HepG2 (cell line): ENCODE measurements around the gene CASP5. TPM values are rescaled to one million over a fixed set of nuclear protein-coding genes. Genes with fewer than 3 reads are reported as not detected.

ENCODE experiments used
- ARNT ChIP-seq: fragments of 450-650 bp; IDR thresholded peaks from 2 replicates; pipeline ENCODE4 v1.6.1; 2017
- ARNT2 ChIP-seq: sonication (generic); formaldehyde crosslinking; IDR thresholded peaks from 2 replicates; pipeline ENCODE4 v1.8.0; 2022; ENCODE audit warnings: mild to moderate bottlenecking, low read depth, missing genetic modification reagents, moderate library complexity
- DNMT1 ChIP-seq: sonication (generic); formaldehyde crosslinking; IDR thresholded peaks from 2 replicates; pipeline ENCODE4 v1.5.1; 2020; ENCODE audit warnings: mild to moderate bottlenecking, missing genetic modification reagents
- EP300 ChIP-seq, 3 experiments: sonication (generic) in 1 of 3; formaldehyde crosslinking in 1 of 3; IDR thresholded peaks; 2 replicates each; pipeline versions ENCODE4 v1.5.1 to v1.6.1; 2011 to 2020; ENCODE audit warnings: low read depth in 2 of 3, low read length in 2 of 3, borderline replicate concordance in 1 of 3, improper control_type of control experiment in 1 of 3, mild to moderate bottlenecking in 1 of 3, missing genetic modification reagents in 1 of 3, moderate library complexity in 1 of 3
- HMGA1 ChIP-seq: sonication (generic); formaldehyde crosslinking; conservative IDR thresholded peaks from 2 replicates; pipeline ENCODE4 v1.4.0; 2020; ENCODE audit warnings: missing genetic modification reagents
- HNF4G ChIP-seq, 2 experiments: sonication (generic) in 1 of 2; formaldehyde crosslinking in 1 of 2; IDR thresholded peaks; 2 replicates each; pipeline versions ENCODE4 v1.4.0 to v1.6.1; 2011 to 2020; ENCODE audit warnings: borderline replicate concordance in 2 of 2, low read depth in 2 of 2, mild to moderate bottlenecking in 2 of 2, low read length in 1 of 2, missing genetic modification reagents in 1 of 2, moderate library complexity in 1 of 2
- KDM3A ChIP-seq: IDR thresholded peaks from 2 replicates; pipeline ENCODE4 v1.6.1; 2018; ENCODE audit warnings: low read depth, missing compliant biosample characterization
- MTA3 ChIP-seq: sonication (generic); formaldehyde crosslinking; IDR thresholded peaks from 2 replicates; pipeline ENCODE4 v1.4.0; 2020; ENCODE audit warnings: missing genetic modification reagents
- NFE2 ChIP-seq: sonication (generic); formaldehyde crosslinking; IDR thresholded peaks from 2 replicates; pipeline ENCODE4 v1.4.0; 2020; ENCODE audit warnings: missing genetic modification reagents
- NR2C2 ChIP-seq: sonication (generic); formaldehyde crosslinking; IDR thresholded peaks from 2 replicates; pipeline ENCODE4 v1.4.0; 2020; ENCODE audit warnings: missing genetic modification reagents, mild to moderate bottlenecking, moderate library complexity, borderline replicate concordance
- POLR2A ChIP-seq, 2 experiments: IDR thresholded peaks; 2 replicates each; pipeline ENCODE4 v1.6.1; 2011; ENCODE audit warnings: low read depth in 2 of 2, low read length in 2 of 2, mild to moderate bottlenecking in 1 of 2, moderate library complexity in 1 of 2; ENCODE audit not compliant: insufficient read depth in 1 of 2
- RFXAP ChIP-seq: sonication (generic); formaldehyde crosslinking; IDR thresholded peaks from 2 replicates; pipeline ENCODE4 v1.4.0; 2020; ENCODE audit warnings: missing genetic modification reagents, borderline replicate concordance
- SAP130 ChIP-seq: IDR thresholded peaks from 2 replicates; pipeline ENCODE4 v1.6.1; 2016; ENCODE audit warnings: low read depth
- SMARCE1 ChIP-seq: fragments of 450-650 bp; IDR thresholded peaks from 2 replicates; pipeline ENCODE4 v1.6.1; 2017; ENCODE audit warnings: borderline replicate concordance
- SRSF1 ChIP-seq: fragments of 200-400 bp; formaldehyde crosslinking; optimal IDR thresholded peaks from 2 replicates; pipeline ENCODE3; 2017; ENCODE audit warnings: mild to moderate bottlenecking, low read depth, low read length, moderate library complexity
- SRSF9 ChIP-seq: fragments of 200-400 bp; formaldehyde crosslinking; IDR thresholded peaks from 2 replicates; pipeline ENCODE4 v1.6.1; 2018; ENCODE audit warnings: borderline replicate concordance, mild to moderate bottlenecking, low read depth, low read length; ENCODE audit not compliant: insufficient read depth, poor library complexity, severe bottlenecking
- ZNF124 ChIP-seq: sonication (generic); formaldehyde crosslinking; IDR thresholded peaks from 2 replicates; pipeline ENCODE4 v1.4.0; 2020; ENCODE audit warnings: missing genetic modification reagents
- ZNF256 ChIP-seq: sonication (generic); formaldehyde crosslinking; conservative IDR thresholded peaks from 2 replicates; pipeline ENCODE4 v1.4.0; 2020; ENCODE audit warnings: missing genetic modification reagents
- ZNF33A ChIP-seq: sonication (generic); formaldehyde crosslinking; IDR thresholded peaks from 2 replicates; pipeline ENCODE4 v1.5.1; 2020; ENCODE audit warnings: missing genetic modification reagents, mild to moderate bottlenecking, moderate library complexity, borderline replicate concordance
- ZNF496 ChIP-seq: sonication (generic); formaldehyde crosslinking; IDR thresholded peaks from 2 replicates; pipeline ENCODE4 v1.8.1; 2023; ENCODE audit warnings: mild to moderate bottlenecking, moderate library complexity, missing genetic modification reagents; ENCODE audit not compliant: insufficient replicate concordance
- ZNF883 ChIP-seq: sonication (generic); formaldehyde crosslinking; IDR thresholded peaks from 2 replicates; pipeline ENCODE4 v1.5.1; 2020; ENCODE audit warnings: mild to moderate bottlenecking, missing genetic modification reagents; ENCODE audit errors: not compliant biosample characterization
- polyA plus RNA-seq, 8 experiments: library from polyadenylated mRNA; depleted of rRNA in 3 of 8; stranded (reverse) in 7 of 8; unstranded in 1 of 8; fragments of >200 nt; fragmentation: Illumina TruSeq in 4 of 8; extraction: Trizol in 4 of 8; gene quantifications; 2 replicates each; pipeline versions ENCODE4 v1.2.1 to v1.2.3, GENCODE V29; 2011 to 2016; ENCODE audit warnings: low read depth in 4 of 8, missing spikeins in 1 of 8, mixed read lengths in 1 of 8; ENCODE audit not compliant: insufficient read depth in 1 of 8
- total RNA-seq, 5 experiments: library from RNA; depleted of rRNA; stranded (reverse); fragments of >200 nt; fragmentation: Illumina TruSeq; extraction: Trizol; gene quantifications; 2 replicates each; pipeline ENCODE4 v1.2.3, GENCODE V29; 2016; ENCODE audit warnings: low read depth in 1 of 5
- TF ChIP-seq, protein P1 (sequence below): IDR thresholded peaks from 2 replicates; pipeline ENCODE4 v1.6.1; 2016; ENCODE audit warnings: mild to moderate bottlenecking, missing biosample characterization, missing genetic modification reagents
- TF ChIP-seq, protein P2 (sequence below): fragments of 450-650 bp; IDR thresholded peaks from 2 replicates; pipeline ENCODE4 v1.6.1; 2016
- TF ChIP-seq, protein P3 (sequence below): sonication (generic); formaldehyde crosslinking; IDR thresholded peaks from 2 replicates; pipeline ENCODE4 v1.5.1; 2020; ENCODE audit warnings: missing genetic modification reagents, mild to moderate bottlenecking, borderline replicate concordance

The CASP5 gene
- total and polyA plus RNA-seq, 2 of the 13 experiments (the other 11 are each of a cell fraction or from before 2014, with no cell fraction given), result not detected

DNA sequence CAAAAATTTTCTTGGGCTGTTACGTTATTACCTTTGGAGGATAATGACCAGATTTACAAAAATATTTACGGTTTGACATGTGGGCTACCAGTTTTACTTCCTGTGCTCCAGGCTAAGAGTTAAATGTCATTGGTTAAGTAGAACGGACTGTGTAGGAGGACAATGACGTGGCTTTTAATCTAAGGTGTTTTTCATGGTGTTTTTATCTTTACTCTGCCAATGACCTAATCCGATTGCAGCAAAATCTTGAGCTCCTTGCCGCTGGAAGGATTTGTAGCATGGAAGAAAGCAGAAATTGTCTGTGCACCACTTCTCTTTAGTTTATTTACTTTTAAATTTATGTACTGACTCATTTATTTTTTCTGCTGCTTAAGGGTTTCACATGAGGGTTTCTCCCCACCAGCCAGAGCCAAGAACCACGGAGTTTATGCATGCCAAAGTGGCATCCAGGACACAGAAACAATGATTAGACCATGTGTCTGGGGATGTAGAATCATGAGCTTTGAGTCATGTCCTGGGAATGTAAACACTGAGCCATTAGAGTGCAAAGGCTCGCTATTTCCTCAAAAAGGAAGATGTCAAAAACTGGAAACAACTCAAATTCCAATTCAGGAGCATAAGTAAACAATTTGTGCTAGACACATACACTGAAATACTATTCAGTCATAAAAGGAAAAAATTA lies 24.1 kb upstream of the CASP5 start (continued):
- TF ChIP-seq MTA3 (CRISPR knock-in tag), result no peak
- peak in 1 of 2 experiments; percentile 92; a peak in 2 of 4 replicates for TF ChIP-seq EP300 (IDR thresholded peaks at IDR 0.05; ENCODE audit: low read depth in 2 of 2, low read length in 2 of 2)
- peak; percentile 78; the same call in 1 of the 2 replicates for TF ChIP-seq EP300 (CRISPR knock-in tag; IDR thresholded peaks at IDR 0.05; ENCODE audit: borderline replicate concordance)
- no peak for TF ChIP-seq ZNF256 (CRISPR knock-in tag)
- TF ChIP-seq POLR2A (IDR thresholded peaks at IDR 0.05; ENCODE audit: insufficient read depth in 1 of 2, low read depth in 2 of 2, low read length in 2 of 2), result no peak
- peak; percentile 81 for TF ChIP-seq HNF4G (IDR thresholded peaks at IDR 0.05; ENCODE audit: borderline replicate concordance, low read depth, low read length)
- peak; percentile 54; the same call in 1 of the 2 replicates for TF ChIP-seq HNF4G (CRISPR knock-in tag; IDR thresholded peaks at IDR 0.05; ENCODE audit: borderline replicate concordance, low read depth)
- TF ChIP-seq, protein P1, sequence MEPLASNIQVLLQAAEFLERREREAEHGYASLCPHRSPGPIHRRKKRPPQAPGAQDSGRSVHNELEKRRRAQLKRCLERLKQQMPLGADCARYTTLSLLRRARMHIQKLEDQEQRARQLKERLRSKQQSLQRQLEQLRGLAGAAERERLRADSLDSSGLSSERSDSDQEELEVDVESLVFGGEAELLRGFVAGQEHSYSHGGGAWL (CRISPR knock-in tag), result no peak
- TF ChIP-seq NR2C2 (CRISPR knock-in tag), result no peak; the same call in 1 of the 2 replicates
- no peak for TF ChIP-seq SRSF1
- TF ChIP-seq NFE2 (CRISPR knock-in tag), result no peak
- TF ChIP-seq RFXAP, result peak; percentile 65; the same call in 1 of the 2 replicates
- TF ChIP-seq SAP130 (CRISPR knock-in tag), result peak; percentile 83
- TF ChIP-seq, protein P2, sequence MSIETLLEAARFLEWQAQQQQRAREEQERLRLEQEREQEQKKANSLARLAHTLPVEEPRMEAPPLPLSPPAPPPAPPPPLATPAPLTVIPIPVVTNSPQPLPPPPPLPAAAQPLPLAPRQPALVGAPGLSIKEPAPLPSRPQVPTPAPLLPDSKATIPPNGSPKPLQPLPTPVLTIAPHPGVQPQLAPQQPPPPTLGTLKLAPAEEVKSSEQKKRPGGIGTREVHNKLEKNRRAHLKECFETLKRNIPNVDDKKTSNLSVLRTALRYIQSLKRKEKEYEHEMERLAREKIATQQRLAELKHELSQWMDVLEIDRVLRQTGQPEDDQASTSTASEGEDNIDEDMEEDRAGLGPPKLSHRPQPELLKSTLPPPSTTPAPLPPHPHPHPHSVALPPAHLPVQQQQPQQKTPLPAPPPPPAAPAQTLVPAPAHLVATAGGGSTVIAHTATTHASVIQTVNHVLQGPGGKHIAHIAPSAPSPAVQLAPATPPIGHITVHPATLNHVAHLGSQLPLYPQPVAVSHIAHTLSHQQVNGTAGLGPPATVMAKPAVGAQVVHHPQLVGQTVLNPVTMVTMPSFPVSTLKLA, result peak; percentile 66
- TF ChIP-seq SMARCE1, result no peak
- TF ChIP-seq ZNF124 (CRISPR knock-in tag), result 0 out of 2 replicates have a peak, but pooled peaks have one; percentile 39
- TF ChIP-seq KDM3A (CRISPR knock-in tag), result no peak; the same call in 1 of the 2 replicates
- TF ChIP-seq ARNT2 (CRISPR knock-in tag), result no peak
- TF ChIP-seq HMGA1 (CRISPR knock-in tag), result no peak
- no peak for TF ChIP-seq ARNT
- no peak for TF ChIP-seq ZNF496 (CRISPR knock-in tag)
- no peak for TF ChIP-seq ZNF33A (CRISPR knock-in tag)
- no peak for TF ChIP-seq ZNF883 (CRISPR knock-in tag)
- TF ChIP-seq SRSF9, result no peak
- no peak for TF ChIP-seq DNMT1
- TF ChIP-seq, protein P3, sequence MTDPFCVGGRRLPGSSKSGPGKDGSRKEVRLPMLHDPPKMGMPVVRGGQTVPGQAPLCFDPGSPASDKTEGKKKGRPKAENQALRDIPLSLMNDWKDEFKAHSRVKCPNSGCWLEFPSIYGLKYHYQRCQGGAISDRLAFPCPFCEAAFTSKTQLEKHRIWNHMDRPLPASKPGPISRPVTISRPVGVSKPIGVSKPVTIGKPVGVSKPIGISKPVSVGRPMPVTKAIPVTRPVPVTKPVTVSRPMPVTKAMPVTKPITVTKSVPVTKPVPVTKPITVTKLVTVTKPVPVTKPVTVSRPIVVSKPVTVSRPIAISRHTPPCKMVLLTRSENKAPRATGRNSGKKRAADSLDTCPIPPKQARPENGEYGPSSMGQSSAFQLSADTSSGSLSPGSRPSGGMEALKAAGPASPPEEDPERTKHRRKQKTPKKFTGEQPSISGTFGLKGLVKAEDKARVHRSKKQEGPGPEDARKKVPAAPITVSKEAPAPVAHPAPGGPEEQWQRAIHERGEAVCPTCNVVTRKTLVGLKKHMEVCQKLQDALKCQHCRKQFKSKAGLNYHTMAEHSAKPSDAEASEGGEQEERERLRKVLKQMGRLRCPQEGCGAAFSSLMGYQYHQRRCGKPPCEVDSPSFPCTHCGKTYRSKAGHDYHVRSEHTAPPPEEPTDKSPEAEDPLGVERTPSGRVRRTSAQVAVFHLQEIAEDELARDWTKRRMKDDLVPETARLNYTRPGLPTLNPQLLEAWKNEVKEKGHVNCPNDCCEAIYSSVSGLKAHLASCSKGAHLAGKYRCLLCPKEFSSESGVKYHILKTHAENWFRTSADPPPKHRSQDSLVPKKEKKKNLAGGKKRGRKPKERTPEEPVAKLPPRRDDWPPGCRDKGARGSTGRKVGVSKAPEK, result no peak
